ENCODE results near the gene ST3GAL4.
"Not testable (repeated sequence)": the region's sequence is repeated elsewhere in the genome, so short reads cannot be mapped to it uniquely, and the experiment has no call there.

ST3GAL4 gene, protein sequence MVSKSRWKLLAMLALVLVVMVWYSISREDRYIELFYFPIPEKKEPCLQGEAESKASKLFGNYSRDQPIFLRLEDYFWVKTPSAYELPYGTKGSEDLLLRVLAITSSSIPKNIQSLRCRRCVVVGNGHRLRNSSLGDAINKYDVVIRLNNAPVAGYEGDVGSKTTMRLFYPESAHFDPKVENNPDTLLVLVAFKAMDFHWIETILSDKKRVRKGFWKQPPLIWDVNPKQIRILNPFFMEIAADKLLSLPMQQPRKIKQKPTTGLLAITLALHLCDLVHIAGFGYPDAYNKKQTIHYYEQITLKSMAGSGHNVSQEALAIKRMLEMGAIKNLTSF

DNA sequence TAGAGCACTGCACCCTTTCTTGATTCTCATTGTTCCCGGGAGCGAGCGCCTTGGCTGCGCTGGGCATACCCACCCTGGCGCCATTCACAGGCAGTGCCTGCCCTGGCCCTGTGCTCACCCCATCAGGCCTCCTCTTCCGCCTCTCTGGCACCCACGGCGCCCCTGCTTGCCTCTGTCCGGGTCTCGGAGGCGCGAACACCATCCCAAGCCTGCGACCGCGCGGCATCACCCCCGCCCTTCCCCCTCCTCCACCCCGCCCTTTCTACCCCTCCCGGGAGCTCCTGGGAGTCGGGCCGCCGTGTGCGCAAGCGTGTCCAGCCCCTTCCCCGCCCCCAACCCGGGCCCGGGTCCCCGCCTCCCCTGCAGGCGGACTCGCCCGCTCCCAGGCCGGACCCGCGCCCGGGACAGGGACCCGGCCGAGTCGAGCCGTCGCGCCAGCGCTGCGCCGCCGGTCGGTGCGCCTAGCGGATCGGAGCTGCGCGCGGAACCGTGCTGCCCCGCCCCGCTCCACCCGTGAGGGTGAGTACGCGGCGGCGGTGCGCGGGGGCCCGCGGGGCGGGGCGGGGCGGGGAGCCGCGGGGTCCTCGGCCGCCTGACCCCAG lies at the start of gene ST3GAL4:
ST3GAL4 (plus strand) TSS at position 363 of the 602 bp plus-strand sequence. CDS start 50,470 bp downstream, outside the sequence.
- DNase-seq: peak; percentile 71

DNA sequence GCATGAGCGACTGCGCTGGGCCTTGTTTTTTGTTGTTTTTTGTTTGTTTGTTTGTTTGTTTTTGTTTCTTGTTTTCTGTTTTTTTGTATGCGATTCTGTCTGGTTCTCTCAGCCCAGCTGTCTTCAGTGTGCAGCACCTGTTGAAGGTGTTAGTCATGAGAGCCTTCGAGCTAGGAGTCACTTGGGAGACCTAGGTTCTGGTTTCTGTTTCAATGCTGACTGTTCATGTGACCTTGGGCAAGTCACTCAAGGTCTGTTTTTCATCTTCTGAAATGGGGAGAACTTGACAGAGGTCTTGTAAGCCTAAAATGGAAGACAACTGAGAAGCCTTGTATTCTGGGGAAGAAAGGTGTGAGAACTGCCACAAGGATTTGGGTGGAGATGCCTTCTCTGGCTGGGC lies 49.8 kb upstream of the ST3GAL4 start:
- DNase-seq: no peak

DNA sequence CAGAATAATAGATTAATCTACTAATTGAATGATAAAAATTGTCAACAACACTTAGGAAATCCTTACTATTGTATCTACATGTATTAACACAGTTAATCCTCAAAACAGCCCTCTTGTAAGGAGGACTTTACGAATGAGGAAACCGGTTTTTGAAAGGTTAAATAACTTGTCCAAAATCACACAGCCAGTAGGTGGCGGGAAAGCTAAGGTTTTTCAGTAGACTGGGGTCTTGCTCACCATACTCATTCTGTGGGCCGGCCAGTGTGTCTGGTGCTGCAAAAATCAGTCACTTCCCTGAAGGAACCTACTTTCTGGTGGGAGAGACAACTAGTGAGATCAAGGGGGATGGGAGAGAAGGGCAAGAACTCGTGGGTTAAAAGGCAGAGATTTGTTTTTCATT lies 47.8 kb upstream of the ST3GAL4 start:
- DNase-seq: no peak

DNA sequence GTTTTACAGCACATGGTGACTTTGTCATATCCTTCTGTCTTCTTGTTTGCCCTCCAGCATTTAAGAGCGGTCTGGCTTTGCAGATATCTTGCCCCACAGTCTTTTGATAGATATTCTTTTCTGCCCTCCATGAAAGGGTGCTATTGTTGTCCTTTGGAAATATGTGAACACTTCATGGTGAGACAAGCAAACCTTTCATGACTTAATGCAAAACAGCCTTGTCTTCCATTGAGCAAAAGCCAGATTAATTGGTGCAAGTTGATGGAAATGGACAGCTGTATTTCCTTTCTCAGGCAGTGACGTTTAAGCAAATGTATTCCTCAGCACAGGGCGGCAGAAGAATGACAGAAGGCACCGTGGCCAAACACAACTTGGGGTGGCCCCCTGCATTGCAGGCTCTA lies 47.2 kb upstream of the ST3GAL4 start:
- no peak for DNase-seq

DNA sequence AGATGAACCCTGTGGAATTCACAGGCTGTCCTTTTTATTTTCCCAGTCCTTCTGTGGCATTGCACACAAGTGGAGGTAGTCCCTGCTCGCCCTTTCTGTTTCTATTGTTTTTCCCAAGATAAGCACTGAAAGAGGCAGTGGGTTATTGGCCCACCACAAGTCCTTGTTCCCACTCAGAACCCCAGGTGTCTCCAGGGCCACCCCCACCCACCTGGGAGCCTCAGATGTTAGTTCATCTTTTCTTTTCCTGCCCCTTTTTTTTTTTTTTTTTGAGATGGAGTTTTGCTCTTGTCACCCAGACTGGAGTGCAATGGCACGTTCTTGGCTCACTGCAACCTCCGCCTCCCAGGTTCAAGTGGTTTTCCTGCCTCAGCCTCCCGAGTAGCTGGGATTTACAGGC lies 46.7 kb upstream of the ST3GAL4 start:
- DNase-seq: not testable (repeated sequence)

DNA sequence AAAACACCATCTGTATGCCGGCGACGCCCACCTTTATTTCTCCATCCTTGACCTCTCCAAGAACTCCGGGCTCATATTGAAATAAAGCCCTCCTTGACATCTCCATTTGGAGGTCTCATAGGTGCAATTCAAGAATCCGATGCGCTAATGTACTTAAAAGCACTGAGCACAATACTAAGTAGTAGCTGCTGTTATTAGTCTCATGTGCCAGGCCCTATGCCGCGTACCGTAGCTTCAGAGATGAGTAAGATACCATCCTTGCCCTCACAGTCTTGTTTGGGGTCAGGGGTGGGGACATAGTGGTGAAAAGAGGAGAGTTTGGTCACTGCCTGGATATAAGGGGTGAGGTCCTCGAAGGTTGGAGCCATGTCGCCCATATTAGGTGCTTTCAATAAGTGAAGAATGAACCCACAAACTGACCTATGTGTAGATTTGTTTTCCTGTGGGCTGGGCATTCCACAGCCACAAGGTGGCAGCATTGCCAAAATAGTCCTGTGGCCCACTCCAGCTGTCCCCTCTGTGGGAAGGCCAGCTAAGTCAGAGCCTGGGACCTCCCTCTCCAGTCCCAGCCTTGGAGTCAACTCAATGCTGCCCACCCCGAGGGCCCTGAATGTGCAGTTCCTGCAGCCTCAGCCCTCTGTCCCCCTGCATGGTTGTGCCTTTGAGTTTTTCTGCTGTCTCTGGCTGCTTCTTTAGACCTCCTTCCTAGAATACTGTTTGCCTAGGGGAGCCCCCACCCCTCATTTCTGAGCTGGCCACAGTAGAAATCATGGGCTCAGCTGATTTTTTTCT lies 45.1 kb upstream of the ST3GAL4 start:
- DNase-seq: peak; percentile 50

DNA sequence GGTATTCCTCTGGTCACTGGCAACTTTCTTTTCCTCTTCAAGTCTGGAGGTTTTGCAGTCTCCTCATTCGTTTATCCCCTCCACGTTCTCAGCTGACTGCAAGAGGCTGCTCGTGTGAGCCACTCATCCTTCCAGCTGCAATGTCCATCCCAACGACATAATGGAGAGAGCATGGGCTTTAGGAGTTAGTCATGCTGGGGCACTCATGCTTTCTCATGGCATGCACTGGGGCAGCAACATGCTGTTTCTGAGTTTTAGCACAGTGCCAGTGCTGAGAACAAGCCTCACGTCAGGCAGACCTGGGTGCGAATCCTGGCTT lies 44.5 kb upstream of the ST3GAL4 start:
- no peak for DNase-seq

DNA sequence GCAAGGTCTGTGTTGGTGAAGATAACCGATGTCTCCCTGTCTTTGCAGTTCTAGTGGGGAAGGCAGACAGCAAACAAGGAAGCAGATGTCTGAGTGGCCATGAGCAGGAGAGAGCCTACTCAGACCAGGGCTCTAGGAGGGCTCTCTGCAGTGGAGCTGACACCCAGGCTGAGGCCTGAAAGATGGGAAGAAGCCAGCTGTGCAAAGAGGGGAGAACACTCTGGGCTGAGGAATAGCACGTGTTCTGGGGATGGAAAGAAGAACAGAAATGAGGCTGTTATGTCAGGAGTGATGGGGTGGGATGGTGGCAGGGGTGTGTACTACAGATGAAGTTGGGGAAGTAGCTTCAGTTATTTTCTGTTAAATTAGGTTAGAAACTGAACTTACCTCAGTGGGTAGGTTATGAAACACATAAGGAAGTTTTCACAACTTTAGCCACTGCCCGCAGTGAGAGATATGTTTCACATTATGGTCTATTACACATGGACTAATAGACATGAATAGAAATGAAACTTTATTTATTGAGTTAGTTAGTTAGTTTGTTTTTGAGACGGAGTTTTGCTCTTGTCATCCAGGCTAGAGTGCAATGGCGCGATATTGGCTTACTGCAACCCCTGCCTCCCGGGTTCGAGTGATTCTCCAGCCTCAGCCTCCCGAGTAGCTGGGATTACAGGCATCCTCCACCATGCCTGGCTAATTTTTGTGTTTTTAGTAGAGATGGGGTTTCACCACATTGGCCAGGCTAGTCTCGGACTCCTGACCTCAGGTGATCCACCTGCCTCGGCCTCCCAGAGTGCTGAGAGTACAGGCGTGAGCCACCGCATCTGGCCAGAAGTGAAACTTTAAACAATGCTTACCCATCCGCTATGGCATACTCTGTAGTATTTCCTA lies 43.8 kb upstream of the ST3GAL4 start:
- no peak for DNase-seq

DNA sequence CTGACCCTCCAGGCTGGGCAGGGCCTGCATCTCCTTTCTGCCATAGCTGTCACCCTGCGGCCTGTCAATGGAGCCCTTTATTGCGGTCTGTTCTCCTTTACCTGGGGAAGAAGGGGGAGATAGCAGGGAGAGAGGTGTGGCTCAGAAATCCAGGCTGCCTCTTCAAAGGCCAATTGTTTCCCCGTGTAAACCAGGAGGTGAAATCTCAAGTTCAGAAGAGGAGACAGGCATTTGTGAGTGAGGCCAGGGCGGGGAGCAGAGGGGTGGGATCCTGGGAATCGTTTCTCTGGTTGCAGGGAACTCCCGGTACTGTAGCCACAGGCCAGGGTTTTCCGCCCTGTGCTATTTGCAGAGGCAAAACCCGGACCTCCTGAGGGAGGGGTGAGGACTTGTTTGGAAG lies 42.5 kb upstream of the ST3GAL4 start:
- no peak for DNase-seq

DNA sequence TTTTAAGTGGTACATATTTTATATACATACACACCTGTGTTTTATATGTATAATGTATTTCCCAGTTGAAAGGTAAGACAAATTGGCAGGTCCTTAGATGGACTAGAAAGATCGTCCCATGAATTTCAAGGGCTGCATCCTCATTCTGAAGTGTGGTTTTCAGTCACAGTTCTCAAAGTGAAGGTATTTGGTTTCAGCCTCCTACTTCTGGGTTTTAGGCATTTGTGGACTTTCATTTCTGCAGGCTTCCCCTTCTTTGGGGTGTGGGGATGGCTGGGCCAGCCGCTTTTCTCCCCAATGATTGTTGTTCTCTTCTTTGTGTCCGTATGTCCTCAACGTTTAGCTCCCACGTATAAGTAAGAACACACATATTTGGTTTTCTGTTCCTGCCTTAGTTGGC lies 41.7 kb upstream of the ST3GAL4 start:
- DNase-seq: no peak

DNA sequence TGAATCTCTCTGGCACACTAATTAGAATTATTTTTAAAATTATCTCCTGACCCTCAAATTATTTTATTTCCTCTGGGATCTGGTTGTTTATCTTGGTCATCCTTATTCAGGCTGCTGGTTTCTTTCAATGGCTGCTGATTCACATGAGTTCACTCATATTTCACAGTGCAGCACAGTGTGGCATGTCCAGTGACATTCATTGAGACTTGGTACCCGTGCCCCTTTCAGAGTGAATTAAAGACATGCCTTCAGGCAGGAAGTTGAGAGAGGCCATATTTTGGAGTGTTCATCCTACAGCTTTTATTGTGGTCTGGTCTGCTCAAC lies 38.1 kb upstream of the ST3GAL4 start:
- DNase-seq: no peak

DNA sequence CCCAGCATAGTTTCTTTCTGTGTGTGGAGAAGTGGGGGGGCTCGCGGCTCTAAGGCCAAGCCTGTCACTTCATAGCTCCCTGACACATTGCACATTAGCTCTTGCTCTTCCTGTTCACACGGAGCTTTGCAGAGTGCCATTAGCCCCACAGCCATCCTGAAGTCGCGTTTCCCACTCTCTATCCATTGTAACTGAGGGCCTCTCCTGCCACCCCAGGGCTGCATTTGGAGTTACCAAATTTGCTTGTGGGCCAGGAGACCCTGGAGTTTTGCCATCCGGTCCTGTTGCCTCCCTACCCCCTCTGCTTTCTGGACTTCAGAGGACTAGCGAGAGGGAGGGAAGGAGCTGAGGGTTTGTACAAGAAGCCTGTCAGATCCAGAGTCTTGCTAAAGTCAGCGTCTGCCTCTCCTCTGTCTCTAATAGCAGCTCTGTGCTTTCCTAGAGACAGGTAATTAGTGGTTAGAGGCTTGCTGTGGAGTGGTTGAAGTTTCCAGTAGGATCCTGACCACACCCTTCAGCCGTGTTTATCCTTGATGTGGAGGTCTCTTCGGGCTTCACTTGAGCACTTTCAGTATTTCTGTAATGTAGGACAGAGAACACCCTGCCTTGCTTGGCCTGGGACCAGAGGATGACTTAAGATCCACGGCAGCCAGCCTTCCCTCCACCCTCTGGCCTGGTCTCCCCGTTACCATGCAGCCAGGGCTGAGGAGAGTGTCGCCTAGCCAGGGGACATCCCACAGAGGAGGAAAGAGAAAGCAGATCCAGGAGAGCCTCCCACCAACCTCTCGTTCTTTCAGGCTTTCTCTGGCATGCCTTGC lies 37.5 kb upstream of the ST3GAL4 start:
- DNase-seq: no peak

DNA sequence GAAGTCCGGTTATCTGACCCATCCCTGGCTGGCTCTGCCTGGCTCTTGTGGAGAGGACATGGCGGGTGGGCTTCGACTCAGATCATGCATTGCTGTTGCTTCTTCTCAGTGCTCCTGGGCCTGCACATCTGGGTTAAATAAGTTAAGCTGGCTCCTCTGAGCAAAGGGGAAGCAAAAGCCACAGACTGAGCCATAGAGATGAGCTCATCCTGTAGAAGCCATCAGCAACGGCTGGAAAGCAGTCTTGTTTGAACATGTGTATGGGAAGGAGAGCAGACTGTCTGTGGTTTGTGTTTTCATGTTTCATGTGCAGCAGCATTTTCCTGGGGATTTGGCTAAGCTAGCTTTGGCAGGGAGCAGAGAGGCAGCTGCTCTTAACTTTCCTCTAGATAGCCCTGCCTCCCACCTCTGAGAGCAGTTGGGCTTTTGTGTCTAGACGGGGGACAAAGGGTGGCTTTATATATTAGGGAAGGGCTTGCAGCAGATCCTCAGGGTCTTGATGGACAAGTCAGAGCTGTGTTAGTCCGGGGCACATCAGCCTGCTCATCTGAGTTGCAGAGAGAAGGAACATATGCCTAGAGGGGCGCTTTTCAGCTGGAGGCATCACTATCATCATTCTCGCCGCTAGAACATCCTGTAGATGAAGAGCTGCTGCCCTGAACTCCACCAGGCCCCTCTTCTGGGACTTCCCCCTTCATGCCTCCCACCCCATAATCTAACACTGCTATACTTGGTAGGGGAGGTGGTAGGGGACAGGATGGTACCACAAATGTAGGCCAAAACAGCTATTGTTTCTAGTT lies 36.7 kb upstream of the ST3GAL4 start:
- no peak for DNase-seq

DNA sequence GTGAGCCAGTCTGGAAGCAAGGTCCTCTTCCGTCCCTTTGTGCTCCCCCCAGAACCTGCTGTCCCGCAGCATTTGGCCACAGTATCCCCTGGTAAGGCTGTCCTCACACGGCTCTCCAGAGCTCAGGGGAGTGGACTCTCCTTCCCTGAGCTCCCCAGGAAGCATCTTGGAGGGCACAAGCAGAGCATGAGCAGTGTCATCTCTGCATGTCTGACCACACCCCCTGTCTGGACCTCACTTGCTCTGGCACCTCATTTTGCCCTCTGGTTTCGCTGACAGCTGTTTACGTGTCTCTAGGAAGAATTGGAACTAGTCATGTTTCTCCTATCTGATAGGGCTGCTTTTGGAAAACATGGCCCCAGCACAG lies 36.1 kb upstream of the ST3GAL4 start:
- DNase-seq: no peak

DNA sequence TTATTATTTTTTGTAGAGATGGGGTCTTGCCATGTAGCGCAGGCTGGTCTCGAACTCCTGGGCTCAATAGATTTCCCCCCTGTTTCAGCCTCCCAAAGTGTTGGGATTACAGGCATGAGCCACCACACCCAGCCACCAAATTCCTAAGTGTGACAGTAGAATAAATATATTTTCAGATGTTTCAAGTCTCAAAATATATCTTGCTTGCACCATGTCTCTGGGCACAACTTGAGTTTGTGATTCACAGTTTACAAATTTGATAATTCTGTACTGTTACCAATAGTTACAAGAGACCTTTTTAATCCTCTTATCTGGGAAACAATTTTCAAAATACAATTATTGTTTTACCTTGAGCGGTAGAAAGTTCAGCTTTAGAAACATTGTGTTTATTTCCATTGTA lies 32.5 kb upstream of the ST3GAL4 start:
- DNase-seq: no peak

DNA sequence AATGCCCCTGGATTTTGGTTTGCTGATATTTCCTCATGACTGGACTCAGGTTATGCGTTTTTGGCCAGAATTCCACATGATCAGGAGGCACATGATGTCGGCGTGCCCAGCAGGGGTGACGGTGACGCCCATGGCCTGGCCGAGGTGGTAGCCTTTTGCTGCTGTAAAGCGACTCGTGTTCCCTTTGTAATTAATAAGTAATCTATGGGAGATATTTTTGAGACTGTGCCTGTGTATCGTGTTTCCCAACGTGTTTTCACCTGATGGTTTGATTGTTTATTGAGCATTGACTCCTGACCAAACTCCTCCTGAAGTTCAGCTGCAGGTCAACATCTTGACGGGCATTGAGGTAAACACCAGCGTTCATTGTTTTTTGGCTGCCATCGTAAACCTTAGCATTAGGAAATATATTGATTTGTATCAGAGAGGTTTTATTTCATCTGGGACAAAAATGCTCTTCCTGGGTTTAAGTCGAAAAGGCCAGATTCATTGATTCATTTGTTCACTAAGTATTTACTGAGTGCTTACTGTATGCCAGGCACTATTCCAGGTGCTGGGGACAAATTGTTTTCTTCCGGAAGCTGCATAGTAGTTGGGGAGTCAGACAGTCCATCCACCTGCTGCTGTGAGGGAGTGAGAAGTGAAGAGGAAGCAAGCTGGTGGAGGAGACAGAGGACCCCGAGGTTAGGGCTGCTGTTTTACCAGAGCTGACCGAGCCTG lies 28.0 kb upstream of the ST3GAL4 start:
- DNase-seq: no peak

DNA sequence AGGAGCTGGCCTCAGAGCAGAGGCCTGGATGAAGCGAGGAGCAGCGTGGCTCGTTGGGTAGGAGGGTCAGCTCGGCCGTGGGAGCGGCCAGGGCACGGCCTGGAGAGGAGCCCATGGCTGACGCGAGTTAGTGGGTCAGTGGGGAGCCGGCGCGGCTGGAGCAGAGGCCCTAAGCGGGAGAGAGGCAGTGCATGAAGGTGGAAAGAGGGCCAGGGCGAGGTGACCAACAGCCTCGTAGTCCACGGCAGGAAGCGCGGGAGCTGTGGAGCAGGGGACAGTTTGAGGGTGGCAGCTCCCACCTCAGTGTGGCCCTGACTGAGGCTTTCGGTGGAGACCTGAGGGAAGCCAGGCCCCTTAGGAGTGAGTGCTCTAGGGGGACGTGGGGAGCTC lies 27.5 kb upstream of the ST3GAL4 start:
- DNase-seq: no peak

DNA sequence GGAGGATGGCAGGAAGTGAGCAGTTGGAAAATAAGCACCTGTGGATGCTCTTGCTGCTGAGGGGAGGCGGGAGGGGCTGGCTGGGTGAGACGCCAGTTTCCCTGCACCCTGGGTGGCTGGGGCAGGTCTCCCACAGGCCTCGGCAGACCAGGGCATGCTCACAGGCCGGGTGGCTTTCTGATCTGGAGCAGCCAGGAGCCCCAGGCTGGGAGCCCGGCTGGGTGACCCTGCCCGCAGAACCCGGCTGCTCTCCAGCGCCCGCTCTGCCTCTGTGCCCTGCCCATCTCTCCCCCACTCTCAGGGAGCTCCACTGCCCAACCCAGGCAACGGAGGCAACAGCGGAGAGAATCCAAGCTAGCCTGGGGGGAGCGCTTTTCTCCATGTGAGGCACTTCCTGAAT lies 27.0 kb upstream of the ST3GAL4 start:
- no peak for DNase-seq

DNA sequence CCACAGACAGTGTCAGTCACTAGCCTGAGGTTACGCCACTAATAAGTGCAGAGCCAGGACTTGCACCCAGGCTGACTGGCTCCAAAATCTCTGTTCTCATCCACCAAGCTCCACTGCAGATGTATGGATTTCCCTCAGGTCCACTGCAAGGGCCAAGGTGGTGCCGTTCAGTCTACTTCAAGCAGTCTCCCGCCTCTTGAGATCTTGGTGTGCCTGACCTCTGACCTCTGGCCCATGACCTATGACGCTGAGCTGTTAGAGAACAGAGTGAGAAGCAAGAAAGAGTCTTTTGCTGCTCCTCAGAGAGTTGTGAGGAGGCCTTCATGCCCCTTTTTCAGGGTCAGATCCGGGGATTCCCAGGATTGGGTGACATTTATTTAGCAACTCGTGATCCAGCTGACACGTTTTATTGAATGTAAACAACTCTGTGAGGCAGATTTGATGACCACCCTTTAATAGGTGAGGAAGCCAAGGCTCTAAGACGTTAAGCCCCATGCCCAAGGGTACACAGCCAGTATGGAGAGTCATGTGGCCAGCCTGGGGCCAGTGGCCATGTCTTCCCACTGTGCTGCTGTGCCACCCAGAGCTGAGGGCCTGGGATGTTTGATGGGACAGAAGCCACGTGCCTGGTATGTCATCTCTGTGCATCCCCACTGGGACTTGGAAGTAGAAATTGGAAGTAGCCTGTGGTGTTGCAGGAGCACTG lies 26.4 kb upstream of the ST3GAL4 start:
- DNase-seq: no peak

DNA sequence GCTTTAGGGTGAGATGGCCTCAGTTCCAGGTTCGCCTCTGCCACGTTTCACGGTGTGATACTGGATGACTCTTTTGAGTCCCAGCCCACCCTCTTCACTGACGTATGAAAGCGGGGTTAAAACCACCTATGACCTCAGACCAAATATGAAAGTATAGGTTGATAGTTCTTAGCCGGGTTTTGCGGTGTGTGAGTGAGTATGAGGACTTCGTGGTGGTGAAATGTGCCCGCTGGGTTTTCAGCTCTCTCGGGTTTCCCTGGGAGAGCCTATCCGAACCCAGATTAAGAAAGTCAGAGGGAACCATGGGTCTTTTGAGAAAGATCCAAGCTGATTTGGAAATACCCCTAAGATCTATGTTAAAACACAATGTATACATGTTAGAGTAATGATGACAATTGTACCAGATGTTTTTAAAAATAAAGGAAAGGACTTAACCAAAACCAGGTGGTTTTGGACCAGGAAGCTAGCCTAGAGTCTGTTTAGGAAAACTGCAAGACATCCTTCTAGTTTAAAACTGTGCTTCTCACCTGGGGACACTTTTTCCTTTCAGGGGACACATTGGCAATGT lies 25.8 kb upstream of the ST3GAL4 start:
- DNase-seq: no peak
